Liver (tissue), 9 donors: ENCODE data around the gene TLE7. TPM values are rescaled to one million over a fixed set of nuclear protein-coding genes. Genes with fewer than 3 reads are reported as not detected.

Experiments used
- DNase-seq: peaks from one replicate; pipeline ENCODE4 v3.0.0-alpha.2; 2017; ENCODE audit warnings: low spot score
- H3K27ac ChIP-seq, 2 donors: one replicate each; pipeline ENCODE4 v1.7.0; 2013; ENCODE audit warnings: inconsistent platforms in 2 of 2, low read length in 2 of 2, control low read depth in 1 of 2, low read depth in 1 of 2, mild to moderate bottlenecking in 1 of 2
- H3K27me3 ChIP-seq, 4 donors: one replicate each; pipeline versions ENCODE4 v1.6.1 to v1.7.0; 2013; ENCODE audit warnings: low read length in 3 of 4, inconsistent platforms in 1 of 4, mild to moderate bottlenecking in 1 of 4, moderate library complexity in 1 of 4; ENCODE audit not compliant: control insufficient read depth in 4 of 4, insufficient read depth in 4 of 4
- H3K36me3 ChIP-seq, 4 donors: one replicate each; pipeline versions ENCODE4 v1.6.1 to v1.7.0; 2013; ENCODE audit warnings: low read length in 3 of 4, mild to moderate bottlenecking in 3 of 4, low read depth in 1 of 4, moderate library complexity in 1 of 4; ENCODE audit not compliant: control insufficient read depth in 4 of 4, insufficient read depth in 3 of 4
- H3K4me1 ChIP-seq, 4 donors: one replicate each; pipeline versions ENCODE4 v1.6.1 to v1.7.0; 2013; ENCODE audit warnings: low read length in 3 of 4, mild to moderate bottlenecking in 3 of 4, moderate library complexity in 1 of 4; ENCODE audit not compliant: control insufficient read depth in 4 of 4, insufficient read depth in 4 of 4
- H3K4me3 ChIP-seq, 3 donors: one replicate each; pipeline versions ENCODE4 v1.6.1 to v1.7.0; 2013; ENCODE audit warnings: low read length in 3 of 3, control low read depth in 1 of 3, low read depth in 1 of 3, mild to moderate bottlenecking in 1 of 3
- H3K9ac ChIP-seq, 2 donors: one replicate each; pipeline ENCODE4 v1.7.0; 2013; ENCODE audit warnings: low read length in 2 of 2, mild to moderate bottlenecking in 2 of 2, moderate library complexity in 2 of 2, control low read depth in 1 of 2, low read depth in 1 of 2
- H3K9me3 ChIP-seq, 4 donors: one replicate each; pipeline versions ENCODE4 v1.6.1 to v1.7.0; 2013; ENCODE audit warnings: low read length in 3 of 4; ENCODE audit not compliant: control insufficient read depth in 4 of 4
- EGR1 ChIP-seq, 2 donors: IDR thresholded peaks; 2 replicates each; pipeline ENCODE4 v1.6.1; 2016 to 2018; ENCODE audit warnings: antibody characterized with exemption in 2 of 2, low read depth in 2 of 2
- FOXA1 ChIP-seq: IDR thresholded peaks from 2 replicates; pipeline ENCODE4 v1.6.1; 2016; ENCODE audit warnings: antibody characterized with exemption
- FOXA2 ChIP-seq: IDR thresholded peaks from 2 replicates; pipeline ENCODE4 v1.6.1; 2016; ENCODE audit warnings: antibody characterized with exemption
- GABPA ChIP-seq, 2 donors: IDR thresholded peaks in 1 of 2; conservative IDR thresholded peaks in 1 of 2; 2 replicates each; pipeline ENCODE4 v1.6.1; 2016; ENCODE audit warnings: antibody characterized with exemption in 2 of 2, mild to moderate bottlenecking in 1 of 2, moderate library complexity in 1 of 2
- HNF4A ChIP-seq, 2 donors: conservative IDR thresholded peaks; 2 replicates each; pipeline ENCODE4 v1.6.1; 2016; ENCODE audit warnings: antibody characterized with exemption in 2 of 2, mild to moderate bottlenecking in 2 of 2
- JUND ChIP-seq, 2 donors: IDR thresholded peaks; 2 replicates each; pipeline ENCODE4 v1.6.1; 2016; ENCODE audit warnings: antibody characterized with exemption in 2 of 2
- NR2F2 ChIP-seq: IDR thresholded peaks from 2 replicates; pipeline ENCODE4 v1.6.1; 2016; ENCODE audit warnings: antibody characterized with exemption
- RAD21 ChIP-seq, 2 donors: IDR thresholded peaks; 2 replicates each; pipeline ENCODE4 v1.6.1; 2016; ENCODE audit warnings: antibody characterized with exemption in 2 of 2, mild to moderate bottlenecking in 2 of 2
- RXRA ChIP-seq, 2 donors: IDR thresholded peaks; 2 replicates each; pipeline ENCODE4 v1.6.1; 2017 to 2018; ENCODE audit warnings: antibody characterized with exemption in 2 of 2, mild to moderate bottlenecking in 1 of 2
- SP1 ChIP-seq: IDR thresholded peaks from 2 replicates; pipeline ENCODE4 v1.6.1; 2018; ENCODE audit warnings: antibody characterized with exemption, mild to moderate bottlenecking
- TAF1 ChIP-seq: conservative IDR thresholded peaks from 2 replicates; pipeline ENCODE4 v1.6.1; 2016; ENCODE audit warnings: antibody characterized with exemption, mild to moderate bottlenecking
- WGBS: extraction: QIAGEN DNeasy Blood & Tissue Kit; methylation state at CpG from one replicate; pipeline ENCODE4 v1.1.7; 2013; 5-methylcytosine and 5-hydroxymethylcytosine counted together
- polyA plus RNA-seq, 2 donors: library from polyadenylated mRNA; stranded (reverse) in 1 of 2; unstranded in 1 of 2; fragments of 200-250 nt in 1 of 2; fragments of >200 nt in 1 of 2; fragmentation: Nextera tagmentation in 1 of 2; extraction: Ambion mirVana in 1 of 2; gene quantifications; one replicate each; pipeline versions ENCODE4 v1.2.1 to v1.2.3, GENCODE V29; 2013 to 2015
- total RNA-seq, 2 donors: library from RNA; depleted of rRNA; stranded (reverse); fragments of >200 nt; gene quantifications; one replicate each; pipeline ENCODE4 v1.2.3, GENCODE V29; 2014
- TF ChIP-seq, protein P1 (sequence below): fragments of 150-350 bp; IDR thresholded peaks from 2 replicates; pipeline ENCODE4 v1.5.1; 2017; ENCODE audit warnings: improper control_type of control experiment, low read depth, low read length; ENCODE audit not compliant: missing input control
- TF ChIP-seq, protein P2 (sequence below): IDR thresholded peaks from 2 replicates; pipeline ENCODE4 v1.6.1; 2016; ENCODE audit warnings: antibody characterized with exemption
- TF ChIP-seq, protein P3 (sequence below): IDR thresholded peaks from 2 replicates; pipeline ENCODE4 v1.6.1; 2016; ENCODE audit warnings: antibody characterized with exemption
- donor health status: healthy.
- donor health status: healthy.
- donor health status: healthy.
- donor health status: healthy.
- donor health status: healthy.

Gene TLE7
- total and polyA plus RNA-seq, 4 donors = not detected

DNA sequence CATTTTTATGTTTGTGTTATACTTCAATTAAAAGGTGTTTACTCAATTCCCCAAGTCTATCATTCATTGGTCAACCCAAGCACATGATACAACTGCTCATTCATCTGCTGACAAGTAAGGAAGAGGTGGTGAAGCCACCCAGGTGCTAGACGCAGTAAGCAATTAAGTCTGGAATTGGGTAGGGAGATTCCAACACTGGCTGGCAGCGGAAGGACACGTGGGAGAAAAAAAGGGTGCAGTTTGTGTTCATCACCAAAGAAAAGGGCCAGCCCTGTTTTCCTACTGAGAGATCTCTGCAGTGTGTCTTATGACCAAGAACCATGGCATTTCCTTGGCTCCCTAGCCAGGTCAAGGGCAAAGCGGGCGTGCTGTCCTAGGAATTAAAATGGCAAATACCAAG is 32.0 kb upstream of the TLE7 start (continued):
- TF ChIP-seq GABPA (IDR thresholded peaks at IDR 0.05 in 1 of 2, conservative IDR thresholded peaks at IDR 0.05 in 1 of 2) (no peak), HNF4A (conservative IDR thresholded peaks at IDR 0.05) (no peak), FOXA2 (no peak), FOXA1 (no peak), RXRA (IDR thresholded peaks at IDR 0.05) (no peak), NR2F2 (no peak), RAD21 (IDR thresholded peaks at IDR 0.05) (no peak)
- TF ChIP-seq, protein P1, sequence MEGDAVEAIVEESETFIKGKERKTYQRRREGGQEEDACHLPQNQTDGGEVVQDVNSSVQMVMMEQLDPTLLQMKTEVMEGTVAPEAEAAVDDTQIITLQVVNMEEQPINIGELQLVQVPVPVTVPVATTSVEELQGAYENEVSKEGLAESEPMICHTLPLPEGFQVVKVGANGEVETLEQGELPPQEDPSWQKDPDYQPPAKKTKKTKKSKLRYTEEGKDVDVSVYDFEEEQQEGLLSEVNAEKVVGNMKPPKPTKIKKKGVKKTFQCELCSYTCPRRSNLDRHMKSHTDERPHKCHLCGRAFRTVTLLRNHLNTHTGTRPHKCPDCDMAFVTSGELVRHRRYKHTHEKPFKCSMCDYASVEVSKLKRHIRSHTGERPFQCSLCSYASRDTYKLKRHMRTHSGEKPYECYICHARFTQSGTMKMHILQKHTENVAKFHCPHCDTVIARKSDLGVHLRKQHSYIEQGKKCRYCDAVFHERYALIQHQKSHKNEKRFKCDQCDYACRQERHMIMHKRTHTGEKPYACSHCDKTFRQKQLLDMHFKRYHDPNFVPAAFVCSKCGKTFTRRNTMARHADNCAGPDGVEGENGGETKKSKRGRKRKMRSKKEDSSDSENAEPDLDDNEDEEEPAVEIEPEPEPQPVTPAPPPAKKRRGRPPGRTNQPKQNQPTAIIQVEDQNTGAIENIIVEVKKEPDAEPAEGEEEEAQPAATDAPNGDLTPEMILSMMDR = no peak

DNA sequence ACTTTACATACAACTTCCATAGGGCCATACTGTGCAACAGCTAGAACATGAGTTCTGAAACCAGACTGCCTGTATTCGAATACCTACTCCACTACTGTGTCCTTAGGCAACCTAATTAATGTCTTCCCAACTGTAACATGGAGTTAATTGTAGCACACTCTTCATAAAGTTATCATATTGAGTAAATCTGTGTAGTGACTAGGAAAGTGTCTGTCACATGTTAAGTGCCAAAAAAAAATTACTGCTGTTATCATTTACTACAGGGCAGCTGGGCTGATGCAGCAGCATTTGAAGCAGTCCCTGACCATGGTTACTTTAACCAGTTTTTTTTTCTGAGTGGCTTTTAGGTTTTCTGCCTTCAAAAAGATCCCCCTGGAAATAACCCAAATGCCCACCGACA is 31.1 kb upstream of the TLE7 start:
- WGBS = 96% methylated on average over 2 of the region's 2 CpGs
- Histone ChIP-seq H3K9me3 (no peaks in the 10 kb centered on the region), H3K4me3 (no peak overlapping the region), H3K27ac (no peak overlapping the region), H3K9ac (no peak overlapping the region), H3K27me3 (no peaks in the 10 kb centered on the region), H3K4me1 (no peaks in the 10 kb centered on the region), H3K36me3 (peaks cover 0 to 42% (median 27%) of the 10 kb centered on the region in 4 donors)
- DNase-seq = no peak
- TF ChIP-seq JUND (IDR thresholded peaks at IDR 0.05) (no peak), EGR1 (IDR thresholded peaks at IDR 0.05; ENCODE audit: low read depth in 2 of 2) (no peak), TAF1 (no peak), SP1 (no peak), RAD21 (IDR thresholded peaks at IDR 0.05) (no peak), FOXA1 (no peak), NR2F2 (no peak), FOXA2 (no peak)
- TF ChIP-seq, protein P1 = no peak
- TF ChIP-seq, protein P2, sequence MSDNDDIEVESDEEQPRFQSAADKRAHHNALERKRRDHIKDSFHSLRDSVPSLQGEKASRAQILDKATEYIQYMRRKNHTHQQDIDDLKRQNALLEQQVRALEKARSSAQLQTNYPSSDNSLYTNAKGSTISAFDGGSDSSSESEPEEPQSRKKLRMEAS = no peak
- TF ChIP-seq, protein P3, sequence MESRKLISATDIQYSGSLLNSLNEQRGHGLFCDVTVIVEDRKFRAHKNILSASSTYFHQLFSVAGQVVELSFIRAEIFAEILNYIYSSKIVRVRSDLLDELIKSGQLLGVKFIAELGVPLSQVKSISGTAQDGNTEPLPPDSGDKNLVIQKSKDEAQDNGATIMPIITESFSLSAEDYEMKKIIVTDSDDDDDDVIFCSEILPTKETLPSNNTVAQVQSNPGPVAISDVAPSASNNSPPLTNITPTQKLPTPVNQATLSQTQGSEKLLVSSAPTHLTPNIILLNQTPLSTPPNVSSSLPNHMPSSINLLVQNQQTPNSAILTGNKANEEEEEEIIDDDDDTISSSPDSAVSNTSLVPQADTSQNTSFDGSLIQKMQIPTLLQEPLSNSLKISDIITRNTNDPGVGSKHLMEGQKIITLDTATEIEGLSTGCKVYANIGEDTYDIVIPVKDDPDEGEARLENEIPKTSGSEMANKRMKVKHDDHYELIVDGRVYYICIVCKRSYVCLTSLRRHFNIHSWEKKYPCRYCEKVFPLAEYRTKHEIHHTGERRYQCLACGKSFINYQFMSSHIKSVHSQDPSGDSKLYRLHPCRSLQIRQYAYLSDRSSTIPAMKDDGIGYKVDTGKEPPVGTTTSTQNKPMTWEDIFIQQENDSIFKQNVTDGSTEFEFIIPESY = no peak

DNA sequence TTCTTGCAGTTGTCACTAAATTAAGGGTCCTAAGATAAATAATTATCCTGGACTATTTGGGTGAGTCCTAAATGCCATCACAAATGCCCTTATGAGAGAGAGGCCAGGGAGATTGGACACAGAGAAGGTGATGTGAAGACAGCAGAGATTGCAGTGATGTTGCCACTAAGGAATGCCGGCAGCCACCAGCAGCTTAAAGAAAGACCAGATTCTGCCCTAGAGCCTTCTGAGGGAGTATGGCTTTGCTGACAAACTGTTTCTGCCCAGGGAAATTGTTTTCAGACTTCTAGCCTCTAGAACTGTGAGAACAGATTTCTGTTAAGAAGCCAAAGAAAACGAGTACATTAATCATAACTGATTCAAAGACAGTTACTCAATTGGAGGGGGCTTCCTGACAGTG is 30.2 kb upstream of the TLE7 start:
- WGBS = 78% methylated on average over 2 of the region's 2 CpGs
- no peak overlapping the region for H3K9ac ChIP-seq
- no peaks in the 10 kb centered on the region for H3K9me3 ChIP-seq
- DNase-seq = no peak
- no peak overlapping the region for H3K4me3 ChIP-seq
- TF ChIP-seq RAD21 (IDR thresholded peaks at IDR 0.05) (no peak), GABPA (IDR thresholded peaks at IDR 0.05 in 1 of 2, conservative IDR thresholded peaks at IDR 0.05 in 1 of 2) (no peak), JUND (IDR thresholded peaks at IDR 0.05) (no peak)
- no peaks in the 10 kb centered on the region for H3K27me3 ChIP-seq
- H3K4me1 ChIP-seq = no peaks in the 10 kb centered on the region
- no peak overlapping the region for H3K27ac ChIP-seq
- H3K36me3 ChIP-seq = peaks cover 0 to 33% (median 23%) of the 10 kb centered on the region in 4 donors
